Tongue (tissue), 2 donors: ENCODE data around the gene FSD1L. TPM values are rescaled to one million over a fixed set of nuclear protein-coding genes. Genes with fewer than 3 reads are reported as not detected.
A peak's percentile ranks its signal among the peaks of the same experiment; 100 is the strongest.

ENCODE experiments used
- DNase-seq: peaks from one replicate; pipeline ENCODE4 v3.0.0-alpha.2; 2015
- total RNA-seq: library from RNA; depleted of rRNA; stranded (reverse); fragments of >200 nt; gene quantifications from one replicate; pipeline ENCODE4 v1.2.3, GENCODE V29; 2014

FSD1L gene
- 28.2 TPM for total RNA-seq

- peak; percentile 95 for DNase-seq
Measured at GRCh38 chr9:105447814-105448812, at the start of gene FSD1L. Gene FSD1L (plus strand): TSS chr9:105448034. CDS start chr9:105448221, 187 bp downstream.

- no peak for DNase-seq
Measured at GRCh38 chr9:105399117-105399516, 48.7 kb upstream of the FSD1L start.

- DNase-seq = peak; percentile 51
Measured at GRCh38 chr9:105401651-105402050, 46.2 kb upstream of the FSD1L start.

- no peak for DNase-seq
Measured at GRCh38 chr9:105403552-105404248, 44.1 kb upstream of the FSD1L start.

GRCh38 chr9:105405514-105406131, 42.2 kb upstream of the FSD1L start:
- no peak for DNase-seq

GRCh38 chr9:105406369-105406768, 41.5 kb upstream of the FSD1L start:
- DNase-seq = no peak

GRCh38 chr9:105413525-105413924, 34.3 kb upstream of the FSD1L start:
- DNase-seq = peak; percentile 38

GRCh38 chr9:105414947-105415661, 32.7 kb upstream of the FSD1L start:
- peak; percentile 90 for DNase-seq

- no peak for DNase-seq
Measured at GRCh38 chr9:105415662-105415980, 32.2 kb upstream of the FSD1L start.

- no peak for DNase-seq
Measured at GRCh38 chr9:105416840-105417239, 31.0 kb upstream of the FSD1L start.

GRCh38 chr9:105418588-105419500, 29.0 kb upstream of the FSD1L start:
- no peak for DNase-seq

GRCh38 chr9:105419816-105420597, 27.8 kb upstream of the FSD1L start:
- no peak for DNase-seq

GRCh38 chr9:105421154-105421553, 26.7 kb upstream of the FSD1L start:
- DNase-seq = no peak

GRCh38 chr9:105421864-105422263, 26.0 kb upstream of the FSD1L start:
- no peak for DNase-seq

- no peak for DNase-seq
Measured at GRCh38 chr9:105425816-105426433, 21.9 kb upstream of the FSD1L start.

- DNase-seq = no peak
Measured at GRCh38 chr9:105426657-105427056, 21.2 kb upstream of the FSD1L start.

- DNase-seq = no peak
Measured at GRCh38 chr9:105431424-105432246, 16.2 kb upstream of the FSD1L start.

GRCh38 chr9:105432247-105432842, 15.5 kb upstream of the FSD1L start:
- no peak for DNase-seq
